Neural progenitor cell (in vitro differentiated cells): ENCODE results near the gene RAB11B.
"Not testable (repeated sequence)": the region's sequence is repeated elsewhere in the genome, so short reads cannot be mapped to it uniquely, and the experiment has no call there.

Experiments
- CTCF ChIP-seq: fragments of 200-600 bp; sonication (generic); IDR thresholded peaks from 2 replicates; pipeline ENCODE4 v1.5.1; 2017; ENCODE audit warnings: antibody characterized with exemption, mild to moderate bottlenecking
- EZH2phosphoT487 ChIP-seq: fragments of 200-600 bp; sonication (generic); IDR thresholded peaks from 2 replicates; pipeline ENCODE4 v1.6.1; 2017; ENCODE audit warnings: antibody characterized with exemption

GRCh38 chr19:8385566-8385965 lies 4.6 kb upstream of the RAB11B start:
- TF ChIP-seq CTCF, EZH2phosphoT487: not testable (repeated sequence)
